GM12878 (cell line): ENCODE measurements around the gene DIS3L2. TPM values are rescaled to one million over a fixed set of nuclear protein-coding genes. Genes with fewer than 3 reads are reported as not detected.
"Not testable (repeated sequence)": the region's sequence is repeated elsewhere in the genome, so short reads cannot be mapped to it uniquely, and the experiment has no call there.

Experiments
- ATAC-seq: fragments of 200-7000 bp; cut with Tn5 transposase; 3 replicates; pipeline ENCODE4 v1.9.1; 2020; ENCODE audit warnings: mild to moderate bottlenecking, moderate library complexity
- BruUV-seq: library from RNA; stranded (reverse); fragments of 400-500 nt; replicated peaks from 2 replicates; lab custom pipeline; 2021; lab: Mats Ljungman, UMichigan
- CTCF ChIA-PET: fragments of 300-600 bp; sonication (Branson Sonifier 250); formaldehyde crosslinking; extraction: SDS; loops from one replicate; lab custom pipeline; 2021; ENCODE audit warnings: inconsistent platforms; lab: Yijun Ruan, JAX
- POLR2A ChIA-PET: fragments of 350-600 bp; formaldehyde crosslinking; extraction: SDS; loops from one replicate; lab custom pipeline; 2021; ENCODE audit warnings: inconsistent platforms; lab: Charles Lee
- RAD21 ChIA-PET: fragments of 300-600 bp; sonication (Branson Sonifier 250); formaldehyde crosslinking; loops from one replicate; lab custom pipeline; 2023; ENCODE audit warnings: antibody characterized with exemption; ENCODE audit not compliant: unreplicated experiment; lab: Charles Lee
- SMC1A ChIA-PET: fragments of 300-600 bp; sonication (Branson Sonifier 250); formaldehyde crosslinking; loops from one replicate; lab custom pipeline; 2023; ENCODE audit not compliant: unreplicated experiment, uncharacterized antibody; lab: Charles Lee
- DNase-seq: peaks from one replicate; pipeline ENCODE4 v3.0.0-alpha.2; 2011; ENCODE audit warnings: low read depth, low spot score
- FAIRE-seq: peaks from 3 replicates; lab custom pipeline; 2011; peaks lifted over from hg19 to GRCh38; lab: Jason Lieb, UNC
- H2AFZ ChIP-seq: 2 replicates; pipeline ENCODE4 v1.6.0; 2011; ENCODE audit warnings: low read depth, low read length, control low read depth; ENCODE audit not compliant: control insufficient read depth
- H3K27ac ChIP-seq: 2 replicates; pipeline ENCODE4 v1.5.1; 2011; ENCODE audit warnings: control low read depth; ENCODE audit not compliant: control insufficient read depth, insufficient read depth
- H3K27me3 ChIP-seq, 2 experiments: replicated peaks in 1 of 2; 2 replicates each; pipeline versions ENCODE4 v1.6.0 to v1.6.1; 2011; ENCODE audit warnings: low read length in 1 of 2; ENCODE audit not compliant: control insufficient read depth in 2 of 2, insufficient read depth in 2 of 2
- H3K36me3 ChIP-seq, 2 experiments: 2 replicates each; pipeline ENCODE4 v1.5.1; 2011; ENCODE audit warnings: low read length in 1 of 2; ENCODE audit not compliant: control insufficient read depth in 2 of 2, insufficient read depth in 2 of 2
- H3K4me1 ChIP-seq: 2 replicates; pipeline ENCODE4 v1.6.1; 2011; ENCODE audit warnings: mild to moderate bottlenecking, low read length, moderate library complexity, mixed read lengths; ENCODE audit not compliant: control insufficient read depth, insufficient read depth
- H3K4me2 ChIP-seq: 2 replicates; pipeline ENCODE4 v1.6.0; 2011; ENCODE audit warnings: control low read depth; ENCODE audit not compliant: control insufficient read depth, insufficient read depth
- H3K4me3 ChIP-seq: fragments of 200-600 bp; sonication (generic); 2 replicates; pipeline ENCODE4 v1.5.1; 2016
- H3K79me2 ChIP-seq: 2 replicates; pipeline ENCODE4 v1.6.0; 2011; ENCODE audit warnings: low read length; ENCODE audit not compliant: control insufficient read depth, insufficient read depth
- H3K9ac ChIP-seq: 2 replicates; pipeline ENCODE4 v1.8.0; 2011; ENCODE audit warnings: low read length, control low read depth, mixed read lengths; ENCODE audit not compliant: control insufficient read depth, insufficient read depth
- H3K9me3 ChIP-seq: replicated peaks from 3 replicates; pipeline ENCODE4 v1.5.1; 2011; ENCODE audit warnings: mild to moderate bottlenecking, low read length; ENCODE audit not compliant: control insufficient read depth, insufficient read depth
- H4K20me1 ChIP-seq: 2 replicates; pipeline ENCODE4 v1.6.0; 2011; ENCODE audit not compliant: control insufficient read depth, insufficient read depth
- CHD1 ChIP-seq: IDR thresholded peaks from 2 replicates; pipeline ENCODE4 v1.6.1; 2012; ENCODE audit warnings: low read depth, low read length, improper control_type of control experiment
- CHD4 ChIP-seq: fragments of 200-600 bp; sonication (generic); IDR thresholded peaks from 2 replicates; pipeline ENCODE4 v1.6.1; 2016; ENCODE audit warnings: mild to moderate bottlenecking
- WGBS: methylation state at CpG from one replicate; pipeline ENCODE4 v1.1.6; 2016; ENCODE audit warnings: low lambda C conversion rate; ENCODE audit not compliant: insufficient replicate concordance, insufficient coverage; ENCODE audit errors: missing lambda C conversion rate; 5-methylcytosine and 5-hydroxymethylcytosine counted together
- in situ Hi-C: fragments of 300-500 bp; cut with MboI; formaldehyde crosslinking; loops from 9 replicates; pipeline ENCODE4 v1.14.3; 2018; ENCODE audit warnings: mixed read lengths
- intact Hi-C: fragments of 100-400 bp; cut with micrococcal nuclease; formaldehyde crosslinking; loops from one replicate; pipeline ENCODE4 v1.14.2; 2022; ENCODE audit not compliant: unreplicated experiment
- polyA plus RNA-seq, 11 experiments: library from polyadenylated mRNA; depleted of rRNA in 4 of 11; unstranded in 6 of 11; stranded (reverse) in 5 of 11; fragments of >200 nt; fragmentation: Nextera tagmentation in 4 of 11; fragmentation: Illumina TruSeq in 1 of 11; extraction: Ambion mirVana in 4 of 11; extraction: Trizol in 1 of 11; gene quantifications; 1 replicate in 1 of 11; 2 replicates in 10 of 11; pipeline versions ENCODE4 v1.2.1 to v1.2.3, GENCODE V29; 2011 to 2016; ENCODE audit warnings: inconsistent platforms in 2 of 11, missing spikeins in 2 of 11, low read depth in 1 of 11
- total RNA-seq, 4 experiments: library from RNA; depleted of rRNA in 3 of 4; stranded (reverse); fragments of >200 nt in 3 of 4; fragmentation: Illumina TruSeq in 1 of 4; extraction: Trizol in 1 of 4; gene quantifications; 2 replicates each; pipeline versions ENCODE4 v1.2.1 to v1.2.3, GENCODE V29; 2013 to 2021
- TF ChIP-seq, protein P1 (sequence below): IDR thresholded peaks from 2 replicates; pipeline ENCODE4 v1.6.1; 2011; ENCODE audit warnings: borderline replicate concordance, low read depth, mild to moderate bottlenecking, moderate library complexity, mixed read lengths, low read length; ENCODE audit not compliant: insufficient read depth; ENCODE audit errors: extremely low read length
- TF ChIP-seq, protein P2 (sequence below): fragments of 450-650 bp; IDR thresholded peaks from 2 replicates; pipeline ENCODE4 v1.6.1; 2018; ENCODE audit warnings: mild to moderate bottlenecking, low read depth, moderate library complexity; ENCODE audit not compliant: partially characterized antibody

Gene DIS3L2
- total and polyA plus RNA-seq, 10 of the 15 experiments (the other 5 are each of a cell fraction or from before 2014, with no cell fraction given): 3.5 to 27.1 (median 16.0) TPM

DNA sequence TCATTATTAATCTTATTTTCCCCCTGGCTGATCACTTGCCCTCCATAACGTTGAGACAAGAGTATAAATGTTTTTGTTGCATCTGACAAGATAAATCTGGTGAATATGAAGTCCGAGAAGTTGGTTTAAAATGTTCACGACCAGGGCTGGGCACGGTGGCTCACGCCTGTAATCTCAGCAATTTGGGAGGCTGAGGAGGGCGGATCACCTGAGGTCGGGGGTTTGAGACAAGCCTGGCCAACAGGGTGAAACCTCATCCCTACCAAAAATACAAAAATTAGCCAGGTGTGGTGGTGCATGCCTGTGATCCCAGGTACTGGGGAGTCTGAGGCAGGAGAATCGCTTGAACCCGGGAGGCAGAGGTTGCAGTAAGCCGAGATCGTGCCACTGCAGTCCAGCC lies 14.4 kb upstream of the DIS3L2 start:
- H3K4me1 ChIP-seq, DNase-seq, intact Hi-C loops, H3K27me3 ChIP-seq, in situ Hi-C loops, H3K36me3 ChIP-seq, H3K9ac ChIP-seq, H3K9me3 ChIP-seq, H4K20me1 ChIP-seq, BruUV-seq, H3K79me2 ChIP-seq, ATAC-seq, SMC1A ChIA-PET, H2AFZ ChIP-seq, H3K27ac ChIP-seq, RAD21 ChIA-PET, FAIRE-seq, H3K4me3 ChIP-seq, POLR2A ChIA-PET, H3K4me2 ChIP-seq: not testable (repeated sequence)
- CTCF ChIA-PET: interaction anchor here (0.6 kb wide), 1 partner anchor 79 kb away, joined by 3 read pairs; no protein-coding TSS in a partner anchor
- 53% methylated on average over 11 of the region's 11 CpGs for WGBS

DNA sequence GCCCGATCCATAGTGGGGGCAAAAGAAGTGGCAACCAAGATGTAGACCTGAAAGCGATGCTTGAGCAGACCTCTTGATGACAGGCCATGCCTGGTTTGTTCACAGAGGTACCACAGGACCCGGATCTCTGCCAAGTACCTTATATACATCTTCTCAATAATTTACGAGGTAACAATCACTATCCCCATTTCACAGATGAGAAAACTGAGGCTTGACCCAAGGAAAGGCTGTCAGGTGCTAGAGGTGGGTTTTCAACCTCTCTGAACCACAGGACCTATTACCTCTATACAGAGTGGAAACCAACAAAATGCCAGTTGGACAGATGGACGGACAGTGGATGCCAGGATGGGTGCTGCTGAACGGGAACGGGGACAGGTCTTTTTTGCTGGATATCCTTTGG lies 13.8 kb upstream of the DIS3L2 start:
- no peak overlapping the region for H3K9ac ChIP-seq
- no peak overlapping the region for H3K4me2 ChIP-seq
- 0 out of 4 replicates have a peak, but pooled peaks cover 0 to 2% of the 10 kb centered on the region in 2 experiments for H3K27me3 ChIP-seq
- 35% methylated on average over 7 of the region's 7 CpGs for WGBS
- no peaks in the 10 kb centered on the region; the same call in 2 of the 3 replicates for H3K9me3 ChIP-seq
- BruUV-seq: no TSS peak
- DNase-seq (no peak), FAIRE-seq (no peak), ATAC-seq (no peak)
- in situ Hi-C loops: no loop called here
- intact Hi-C loops: no loop called here
- no peaks in the 10 kb centered on the region for H3K36me3 ChIP-seq
- ChIA-PET SMC1A (no interaction called here), CTCF (no interaction called here), RAD21 (no interaction called here), POLR2A (no interaction called here)
- no peak overlapping the region for H3K27ac ChIP-seq
- no peaks in the 10 kb centered on the region for H3K79me2 ChIP-seq
- H4K20me1 ChIP-seq: no peaks in the 10 kb centered on the region
- no peak for TF ChIP-seq CHD1
- TF ChIP-seq, protein P1, sequence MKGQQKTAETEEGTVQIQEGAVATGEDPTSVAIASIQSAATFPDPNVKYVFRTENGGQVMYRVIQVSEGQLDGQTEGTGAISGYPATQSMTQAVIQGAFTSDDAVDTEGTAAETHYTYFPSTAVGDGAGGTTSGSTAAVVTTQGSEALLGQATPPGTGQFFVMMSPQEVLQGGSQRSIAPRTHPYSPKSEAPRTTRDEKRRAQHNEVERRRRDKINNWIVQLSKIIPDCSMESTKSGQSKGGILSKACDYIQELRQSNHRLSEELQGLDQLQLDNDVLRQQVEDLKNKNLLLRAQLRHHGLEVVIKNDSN: no peak
- TF ChIP-seq, protein P2, sequence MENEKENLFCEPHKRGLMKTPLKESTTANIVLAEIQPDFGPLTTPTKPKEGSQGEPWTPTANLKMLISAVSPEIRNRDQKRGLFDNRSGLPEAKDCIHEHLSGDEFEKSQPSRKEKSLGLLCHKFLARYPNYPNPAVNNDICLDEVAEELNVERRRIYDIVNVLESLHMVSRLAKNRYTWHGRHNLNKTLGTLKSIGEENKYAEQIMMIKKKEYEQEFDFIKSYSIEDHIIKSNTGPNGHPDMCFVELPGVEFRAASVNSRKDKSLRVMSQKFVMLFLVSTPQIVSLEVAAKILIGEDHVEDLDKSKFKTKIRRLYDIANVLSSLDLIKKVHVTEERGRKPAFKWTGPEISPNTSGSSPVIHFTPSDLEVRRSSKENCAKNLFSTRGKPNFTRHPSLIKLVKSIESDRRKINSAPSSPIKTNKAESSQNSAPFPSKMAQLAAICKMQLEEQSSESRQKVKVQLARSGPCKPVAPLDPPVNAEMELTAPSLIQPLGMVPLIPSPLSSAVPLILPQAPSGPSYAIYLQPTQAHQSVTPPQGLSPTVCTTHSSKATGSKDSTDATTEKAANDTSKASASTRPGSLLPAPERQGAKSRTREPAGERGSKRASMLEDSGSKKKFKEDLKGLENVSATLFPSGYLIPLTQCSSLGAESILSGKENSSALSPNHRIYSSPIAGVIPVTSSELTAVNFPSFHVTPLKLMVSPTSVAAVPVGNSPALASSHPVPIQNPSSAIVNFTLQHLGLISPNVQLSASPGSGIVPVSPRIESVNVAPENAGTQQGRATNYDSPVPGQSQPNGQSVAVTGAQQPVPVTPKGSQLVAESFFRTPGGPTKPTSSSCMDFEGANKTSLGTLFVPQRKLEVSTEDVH: no peak
- no peak for TF ChIP-seq CHD4
- no peak overlapping the region for H3K4me3 ChIP-seq
- H3K4me1 ChIP-seq: no peaks in the 10 kb centered on the region
- H2AFZ ChIP-seq: no peak overlapping the region
